H9 (cell line): Measurements from ENCODE around the gene ST3GAL6. TPM values are rescaled to one million over a fixed set of nuclear protein-coding genes. Genes with fewer than 3 reads are reported as not detected.
A peak's percentile ranks its signal among the peaks of the same experiment; 100 is the strongest.

Experiments used
- DNase-seq: peaks from one replicate; pipeline ENCODE4 v3.0.0-alpha.2; 2017
- H2AFZ ChIP-seq: one replicate; pipeline ENCODE4 v1.6.1; 2013; ENCODE audit warnings: mild to moderate bottlenecking, low read length, control low read depth, moderate library complexity
- H2AK5ac ChIP-seq: 2 replicates; pipeline ENCODE4 v1.6.1; 2013; ENCODE audit warnings: low read length, control low read depth, mixed read lengths; ENCODE audit not compliant: insufficient read length
- H2BK120ac ChIP-seq: one replicate; pipeline ENCODE4 v1.6.1; 2013; ENCODE audit warnings: low read depth, mild to moderate bottlenecking, low read length, control low read depth, inconsistent platforms; ENCODE audit not compliant: poor library complexity, severe bottlenecking
- H2BK12ac ChIP-seq: 2 replicates; pipeline ENCODE4 v1.6.1; 2013; ENCODE audit warnings: low read length, control low read depth, mixed read lengths, low read depth; ENCODE audit not compliant: insufficient read length
- H2BK15ac ChIP-seq: 2 replicates; pipeline ENCODE4 v1.6.1; 2013; ENCODE audit warnings: low read depth, low read length, control low read depth
- H2BK20ac ChIP-seq: one replicate; pipeline ENCODE4 v1.6.1; 2013; ENCODE audit warnings: low read depth, mild to moderate bottlenecking, low read length, control low read depth, inconsistent platforms; ENCODE audit not compliant: poor library complexity, severe bottlenecking
- H2BK5ac ChIP-seq: 2 replicates; pipeline ENCODE4 v1.6.1; 2013; ENCODE audit warnings: low read length, control low read depth, mixed read lengths; ENCODE audit not compliant: insufficient read length
- H3K14ac ChIP-seq: 2 replicates; pipeline ENCODE4 v1.6.1; 2013; ENCODE audit warnings: low read length, control low read depth; ENCODE audit not compliant: insufficient read depth
- H3K18ac ChIP-seq: 2 replicates; pipeline ENCODE4 v1.6.1; 2013; ENCODE audit warnings: low read depth, mild to moderate bottlenecking, mixed read lengths, low read length, control low read depth; ENCODE audit not compliant: insufficient read length
- H3K23ac ChIP-seq: 2 replicates; pipeline ENCODE4 v1.6.1; 2013; ENCODE audit warnings: low read length, control low read depth, mixed read lengths, low read depth; ENCODE audit not compliant: insufficient read length
- H3K23me2 ChIP-seq: 2 replicates; pipeline ENCODE4 v1.6.1; 2013; ENCODE audit warnings: low read depth, mild to moderate bottlenecking, mixed read lengths, low read length, control low read depth; ENCODE audit not compliant: insufficient read length, poor library complexity, severe bottlenecking
- H3K27ac ChIP-seq: 2 replicates; pipeline ENCODE4 v1.5.1; 2013; ENCODE audit warnings: low read length, control low read depth, mixed read lengths, low read depth; ENCODE audit not compliant: insufficient read length
- H3K27me3 ChIP-seq: 2 replicates; pipeline ENCODE4 v1.6.1; 2013; ENCODE audit warnings: low read length, control low read depth, inconsistent platforms; ENCODE audit not compliant: insufficient read depth
- H3K4ac ChIP-seq: 2 replicates; pipeline ENCODE4 v1.6.1; 2013; ENCODE audit warnings: low read depth, mild to moderate bottlenecking, control low read depth, inconsistent platforms, low read length, moderate library complexity
- H3K4me1 ChIP-seq: 2 replicates; pipeline ENCODE4 v1.6.1; 2013; ENCODE audit warnings: low read length, control low read depth, inconsistent platforms; ENCODE audit not compliant: insufficient read depth
- H3K4me2 ChIP-seq: 2 replicates; pipeline ENCODE4 v1.6.1; 2013; ENCODE audit warnings: low read length, control low read depth, mixed read lengths; ENCODE audit not compliant: insufficient read length, insufficient read depth
- H3K56ac ChIP-seq: 2 replicates; pipeline ENCODE4 v1.6.1; 2013; ENCODE audit warnings: low read depth, mild to moderate bottlenecking, mixed read lengths, low read length, control low read depth; ENCODE audit not compliant: insufficient read length
- H3K79me1 ChIP-seq: 2 replicates; pipeline ENCODE4 v1.6.1; 2013; ENCODE audit warnings: low read depth, mild to moderate bottlenecking, moderate library complexity, low read length, control low read depth, inconsistent platforms; ENCODE audit not compliant: insufficient read depth, poor library complexity, severe bottlenecking
- H3K79me2 ChIP-seq: 2 replicates; pipeline ENCODE4 v1.6.1; 2013; ENCODE audit warnings: low read length, control low read depth, inconsistent platforms; ENCODE audit not compliant: insufficient read depth
- H3K9ac ChIP-seq: 2 replicates; pipeline ENCODE4 v1.6.1; 2013; ENCODE audit warnings: low read length, control low read depth, mixed read lengths; ENCODE audit not compliant: insufficient read length; ENCODE audit errors: extremely low read depth
- H3K9me3 ChIP-seq: one replicate; pipeline ENCODE4 v1.6.1; 2013; ENCODE audit warnings: low read depth, low read length, inconsistent platforms; ENCODE audit not compliant: control insufficient read depth
- H3T11ph ChIP-seq: one replicate; pipeline ENCODE4 v1.6.1; 2013; ENCODE audit warnings: mild to moderate bottlenecking, low read length, control low read depth, inconsistent platforms
- H4K20me1 ChIP-seq: one replicate; pipeline ENCODE4 v1.6.1; 2013; ENCODE audit not compliant: control insufficient read depth, insufficient read length, insufficient read depth
- H4K5ac ChIP-seq: 2 replicates; pipeline ENCODE4 v1.6.1; 2013; ENCODE audit warnings: low read depth, mild to moderate bottlenecking, mixed read lengths, low read length, control low read depth; ENCODE audit not compliant: insufficient read length
- H4K8ac ChIP-seq: replicated peaks from 2 replicates; pipeline ENCODE4 v1.6.1; 2013; ENCODE audit warnings: low read length, control low read depth, mixed read lengths, low read depth; ENCODE audit not compliant: insufficient read length
- H4K91ac ChIP-seq: 2 replicates; pipeline ENCODE4 v1.6.1; 2013; ENCODE audit warnings: low read depth, mild to moderate bottlenecking, moderate library complexity, mixed read lengths, low read length, control low read depth; ENCODE audit not compliant: insufficient read length
- H3K27ac Mint-ChIP-seq, 3 experiments: 2 replicates in 2 of 3; 3 replicates in 1 of 3; pipeline ENCODE4 v1.8.0; 2020 to 2021; ENCODE audit warnings: mixed read lengths in 3 of 3, mild to moderate bottlenecking in 1 of 3, moderate library complexity in 1 of 3
- H3K27me3 Mint-ChIP-seq: 2 replicates; pipeline ENCODE4 v1.8.0; 2021; ENCODE audit warnings: low read depth, mild to moderate bottlenecking, moderate library complexity, mixed read lengths
- H3K36me3 Mint-ChIP-seq, 3 experiments: 2 replicates in 2 of 3; 3 replicates in 1 of 3; pipeline ENCODE4 v1.8.0; 2020 to 2021; ENCODE audit warnings: low read depth in 3 of 3, mixed read lengths in 3 of 3; ENCODE audit not compliant: insufficient read depth in 1 of 3
- H3K4me1 Mint-ChIP-seq, 2 experiments: 2 replicates each; pipeline ENCODE4 v1.8.0; 2020; ENCODE audit warnings: mixed read lengths in 2 of 2
- H3K4me3 Mint-ChIP-seq, 2 experiments: 2 replicates in 1 of 2; 3 replicates in 1 of 2; pipeline ENCODE4 v1.8.0; 2020 to 2021; ENCODE audit warnings: mild to moderate bottlenecking in 2 of 2, mixed read lengths in 2 of 2, moderate library complexity in 1 of 2
- H3K9me3 Mint-ChIP-seq, 2 experiments: 2 replicates in 1 of 2; 3 replicates in 1 of 2; pipeline ENCODE4 v1.8.0; 2020; ENCODE audit warnings: mild to moderate bottlenecking in 2 of 2, mixed read lengths in 2 of 2, moderate library complexity in 1 of 2
- CTCF ChIP-seq: fragments of 200-600 bp; sonication (generic); conservative IDR thresholded peaks from 3 replicates; pipeline ENCODE4 v1.8.0; 2021; ENCODE audit warnings: antibody characterized with exemption, mild to moderate bottlenecking
- WGBS: extraction: QIAGEN DNeasy Blood & Tissue Kit; methylation state at CpG from one replicate; pipeline ENCODE4 v1.1.7; 2013; ENCODE audit warnings: missing lambda C conversion rate, low lambda C conversion rate, mixed read lengths; ENCODE audit not compliant: insufficient read length; ENCODE audit errors: extremely low coverage; 5-methylcytosine and 5-hydroxymethylcytosine counted together
- total RNA-seq: library from RNA; stranded (reverse); gene quantifications from 2 replicates; pipeline ENCODE4 v1.2.1, GENCODE V29; 2021

Gene ST3GAL6
- total RNA-seq, 1 experiment from 2014 or later: 6.4 TPM

GRCh38 chr3:98763819-98764418 is 779 bp downstream of the ST3GAL6 start:
- Histone ChIP-seq H3K27me3 (no peaks in the 10 kb centered on the region), H2BK5ac (no peak overlapping the region), H3K79me2 (no peaks in the 10 kb centered on the region), H3K23me2 (no peaks in the 10 kb centered on the region), H4K91ac (no peak overlapping the region), H3K4me1 (no peaks in the 10 kb centered on the region), H2BK120ac (no peak overlapping the region), H2AFZ (no peak overlapping the region), H2BK12ac (no peak overlapping the region), H3K4ac (no peak overlapping the region), H3K14ac (no peak overlapping the region), H3K27ac (no peak overlapping the region), H2BK15ac (no peak overlapping the region), H3K79me1 (no peaks in the 10 kb centered on the region), H4K20me1 (no peaks in the 10 kb centered on the region), H2BK20ac (no peak overlapping the region), H3T11ph (no peak overlapping the region), H3K18ac (no peak overlapping the region), H4K5ac (no peak overlapping the region), H3K23ac (no peak overlapping the region), H4K8ac (no peak overlapping the region), H3K9ac (no peak overlapping the region), H3K56ac (no peak overlapping the region), H2AK5ac (no peak overlapping the region), H3K4me2 (no peak overlapping the region), H3K9me3 (no peaks in the 10 kb centered on the region)
- TF ChIP-seq CTCF: no peak
- no peaks in the 10 kb centered on the region for H3K36me3 Mint-ChIP-seq
- peak overlapping the region in 1 of 3 experiments; percentile 19; a peak in 2 of 7 replicates for H3K27ac Mint-ChIP-seq
- no peak for DNase-seq
- no peaks in the 10 kb centered on the region for H3K9me3 Mint-ChIP-seq
- no peaks in the 10 kb centered on the region for H3K27me3 Mint-ChIP-seq
- WGBS: no CpG with 5 or more reads among the region's 5 CpGs
- peaks cover 22 to 43% of the 10 kb centered on the region in 2 experiments for H3K4me1 Mint-ChIP-seq
- no peak overlapping the region for H3K4me3 Mint-ChIP-seq
